RWPE2 (cell line): ENCODE results near the gene IRF2.
A peak's percentile ranks its signal among the peaks of the same experiment; 100 is the strongest.
"Not testable (repeated sequence)": the region's sequence is repeated elsewhere in the genome, so short reads cannot be mapped to it uniquely, and the experiment has no call there.

Source experiments
- ATAC-seq: fragments of 200-7000 bp; cut with Tn5 transposase; 3 replicates; pipeline ENCODE4 v1.9.1; 2021; ENCODE audit warnings: low read depth
- DNase-seq: peaks from one replicate; pipeline ENCODE4 v3.0.0-alpha.2; 2020; ENCODE audit warnings: low spot score
- H3K27ac ChIP-seq: fragments of 450-650 bp; 2 replicates; pipeline ENCODE4 v1.5.1; 2017; ENCODE audit warnings: mild to moderate bottlenecking; ENCODE audit not compliant: poor library complexity, severe bottlenecking
- H3K27me3 ChIP-seq: fragments of 250-450 bp; sonication (Bioruptor Pico); 2 replicates; pipeline ENCODE4 v1.5.1; 2021; ENCODE audit warnings: mild to moderate bottlenecking, moderate library complexity; ENCODE audit not compliant: insufficient read depth, poor library complexity, severe bottlenecking
- H3K36me3 ChIP-seq: fragments of 250-450 bp; sonication (Bioruptor Pico); 2 replicates; pipeline ENCODE4 v1.5.1; 2020; ENCODE audit warnings: low read depth, mild to moderate bottlenecking, moderate library complexity
- H3K4me1 ChIP-seq: fragments of 250-450 bp; sonication (Bioruptor Pico); 2 replicates; pipeline ENCODE4 v1.5.1; 2021; ENCODE audit warnings: mild to moderate bottlenecking, moderate library complexity; ENCODE audit not compliant: insufficient read depth, poor library complexity, severe bottlenecking
- H3K4me3 ChIP-seq: fragments of 250-450 bp; sonication (Bioruptor Pico); 2 replicates; pipeline ENCODE4 v1.5.1; 2021; ENCODE audit warnings: mild to moderate bottlenecking, moderate library complexity; ENCODE audit not compliant: severe bottlenecking
- H3K9me3 ChIP-seq: fragments of 250-450 bp; sonication (Bioruptor Pico); 2 replicates; pipeline ENCODE4 v1.5.1; 2021; ENCODE audit warnings: mild to moderate bottlenecking, moderate library complexity; ENCODE audit not compliant: severe bottlenecking
- CTCF ChIP-seq: fragments of 450-650 bp; IDR thresholded peaks from one replicate; pipeline ENCODE4 v1.5.1; 2017; ENCODE audit warnings: mild to moderate bottlenecking, moderate library complexity; ENCODE audit not compliant: poor library complexity, severe bottlenecking

IRF2 gene

GRCh38 chr4:184376923-184377322, 97.4 kb downstream of the IRF2 start:
- Histone ChIP-seq H3K9me3 (no peaks in the 10 kb centered on the region), H3K4me1 (peaks cover 19% of the 10 kb centered on the region), H3K4me3 (no peak overlapping the region), H3K27ac (no peak overlapping the region), H3K36me3 (no peaks in the 10 kb centered on the region; the same call in 1 of the 2 replicates), H3K27me3 (no peaks in the 10 kb centered on the region)
- DNase-seq (no peak), ATAC-seq (no peak)
- TF ChIP-seq CTCF: no peak

- Histone ChIP-seq H3K27me3 (no peaks in the 10 kb centered on the region), H3K4me3 (no peak overlapping the region), H3K4me1 (peaks cover 19% of the 10 kb centered on the region), H3K9me3 (no peaks in the 10 kb centered on the region), H3K27ac (peak overlapping the region; percentile 30), H3K36me3 (no peaks in the 10 kb centered on the region; the same call in 1 of the 2 replicates)
- no peak for DNase-seq
- ATAC-seq: 0 out of 3 replicates have a peak, but pooled peaks have one; percentile 21
- no peak for TF ChIP-seq CTCF
Measured at GRCh38 chr4:184376126-184376838, 98.1 kb downstream of the IRF2 start.

GRCh38 chr4:184375623-184376022, 98.7 kb downstream of the IRF2 start:
- H3K4me3 ChIP-seq, H3K9me3 ChIP-seq, DNase-seq, H3K27me3 ChIP-seq, H3K36me3 ChIP-seq, ATAC-seq: not testable (repeated sequence)
- H3K27ac ChIP-seq: peak overlapping the region; percentile 30
- peaks cover 19% of the 10 kb centered on the region for H3K4me1 ChIP-seq

GRCh38 chr4:184375027-184375426, 99.3 kb downstream of the IRF2 start:
- Histone ChIP-seq H3K9me3 (no peaks in the 10 kb centered on the region), H3K4me3 (no peak overlapping the region), H3K27me3 (no peaks in the 10 kb centered on the region), H3K36me3 (no peaks in the 10 kb centered on the region; the same call in 1 of the 2 replicates), H3K27ac (peak overlapping the region; percentile 30), H3K4me1 (peaks cover 19% of the 10 kb centered on the region)
- DNase-seq: no peak
- ATAC-seq: peak; percentile 73; the same call in 2 of the 3 replicates
- no peak for TF ChIP-seq CTCF

GRCh38 chr4:184373886-184374405, 100.4 kb downstream of the IRF2 start:
- peaks cover 19% of the 10 kb centered on the region for H3K4me1 ChIP-seq
- TF ChIP-seq CTCF: no peak
- ATAC-seq (no peak), DNase-seq (no peak)
- H3K4me3 ChIP-seq: no peak overlapping the region
- H3K9me3 ChIP-seq: no peaks in the 10 kb centered on the region
- no peaks in the 10 kb centered on the region for H3K27me3 ChIP-seq
- H3K36me3 ChIP-seq: no peaks in the 10 kb centered on the region; the same call in 1 of the 2 replicates
- H3K27ac ChIP-seq: no peak overlapping the region
